ENCODE data around the gene IGF2R.
"Not testable (repeated sequence)": the region's sequence is repeated elsewhere in the genome, so short reads cannot be mapped to it uniquely, and the experiment has no call there.

IGF2R gene

DNA sequence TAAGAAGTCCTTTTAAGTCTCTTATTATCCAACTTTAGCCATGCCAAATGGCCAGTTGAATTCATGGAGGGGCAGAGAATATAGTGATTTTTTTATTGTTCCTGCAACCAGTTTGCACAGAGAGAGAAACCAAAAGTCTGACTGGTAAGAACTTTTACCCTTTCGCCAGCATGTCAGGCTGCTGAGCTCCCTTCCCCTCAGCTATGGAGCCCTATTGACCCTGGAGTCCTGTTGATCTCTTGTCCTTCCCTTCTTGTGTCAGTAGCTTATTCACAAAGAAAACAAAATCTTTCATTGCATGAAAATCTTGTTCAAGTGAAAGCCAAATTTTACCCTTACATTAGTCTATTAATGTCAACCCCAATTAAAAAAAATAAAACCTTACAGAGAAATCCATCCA is 151.2 kb downstream of the IGF2R start:
- no peak for DNase-seq

GRCh38 chr6:160121558-160121957 is 152.7 kb downstream of the IGF2R start, which contains the start of gene SLC22A1:
Gene SLC22A1 (plus strand): TSS chr6:160121815. CDS start chr6:160121936, 121 bp downstream.
- DNase-seq = no peak

GRCh38 chr6:160121981-160122380 is 153.1 kb downstream of the IGF2R start:
- no peak for DNase-seq

- DNase-seq = no peak
Observed at GRCh38 chr6:160122744-160123143, 153.9 kb downstream of the IGF2R start.

GRCh38 chr6:160124007-160124406 is 155.1 kb downstream of the IGF2R start:
- no peak for DNase-seq

DNA sequence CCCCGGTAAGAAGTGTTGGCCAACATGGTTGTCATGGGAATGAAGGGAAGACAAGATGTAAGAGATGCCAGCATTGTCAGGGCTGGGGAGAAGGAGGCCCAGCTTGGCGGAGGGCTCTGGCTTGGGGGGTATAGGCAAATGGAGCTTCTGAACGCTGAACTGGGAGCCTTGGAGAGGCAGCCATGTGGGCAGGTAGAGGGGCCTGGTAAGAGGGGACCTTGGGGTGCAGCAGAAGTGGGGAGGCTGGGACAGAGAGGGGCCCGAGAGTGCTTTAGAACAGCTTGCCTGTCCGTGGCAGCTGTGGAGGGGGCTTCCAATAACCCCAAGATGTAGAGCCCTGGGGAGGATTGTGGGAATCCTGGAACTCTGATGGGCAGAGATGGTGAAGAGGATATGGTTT is 155.7 kb downstream of the IGF2R start:
- no peak for DNase-seq

DNA sequence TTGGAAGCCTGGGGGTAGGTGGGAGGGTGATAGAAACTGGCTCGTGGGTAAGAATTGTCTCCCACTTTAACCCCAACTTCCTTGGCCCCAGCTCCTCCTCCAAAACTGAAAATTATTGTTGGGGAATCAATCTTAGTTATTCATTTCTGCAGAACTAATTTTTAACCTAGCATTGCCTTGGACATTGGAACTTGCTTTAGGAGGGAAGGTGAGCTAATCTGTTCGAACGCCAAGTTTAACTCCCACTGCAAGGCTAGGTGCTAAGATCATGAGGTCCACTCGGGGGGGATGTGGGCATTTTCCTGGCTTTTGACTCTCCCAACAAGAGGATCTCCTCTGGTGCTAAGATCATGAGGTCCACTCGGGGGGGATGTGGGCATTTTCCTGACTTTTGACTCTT is 156.2 kb downstream of the IGF2R start:
- not testable (repeated sequence) for DNase-seq

DNA sequence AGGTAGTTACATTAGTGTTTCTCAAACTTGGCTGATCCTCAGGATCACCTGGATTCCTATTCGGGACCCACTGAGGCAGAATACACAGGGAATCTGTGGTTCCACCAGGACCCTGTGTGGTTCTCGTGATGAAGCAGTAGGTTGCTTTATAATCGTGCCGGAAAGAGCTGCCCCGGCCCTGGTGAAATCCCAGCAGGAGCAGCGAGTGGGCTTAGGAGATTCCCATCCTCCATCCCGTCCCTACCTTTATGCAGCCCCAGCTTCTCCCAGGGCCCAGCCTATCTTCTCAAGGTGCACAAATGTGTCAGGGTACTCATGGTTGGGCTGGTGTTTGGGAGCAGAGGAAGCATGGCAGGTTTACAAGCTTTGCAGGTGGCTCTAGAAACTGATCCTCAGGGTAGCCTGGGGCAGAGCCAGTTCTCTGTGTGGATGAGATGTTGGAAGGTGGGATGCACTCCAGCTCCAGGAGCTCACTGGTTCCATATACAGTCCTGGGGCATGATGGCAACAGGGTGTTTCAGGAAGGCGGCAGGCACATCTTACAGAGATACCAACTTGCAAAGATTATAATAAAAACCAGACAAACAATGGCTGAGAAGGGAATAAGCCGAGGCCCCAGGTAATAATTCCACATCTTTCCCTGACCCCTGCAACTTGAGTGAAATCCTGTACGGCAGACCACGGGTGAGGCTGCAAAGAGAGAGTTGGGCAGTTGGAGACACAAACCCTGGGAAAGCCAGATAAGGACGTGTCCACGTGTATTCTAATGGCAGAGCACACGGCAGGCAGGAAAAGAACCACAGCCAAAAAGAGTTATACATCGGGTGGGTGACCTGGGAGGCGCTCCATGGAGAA is 158.6 kb downstream of the IGF2R start:
- DNase-seq = no peak

DNA sequence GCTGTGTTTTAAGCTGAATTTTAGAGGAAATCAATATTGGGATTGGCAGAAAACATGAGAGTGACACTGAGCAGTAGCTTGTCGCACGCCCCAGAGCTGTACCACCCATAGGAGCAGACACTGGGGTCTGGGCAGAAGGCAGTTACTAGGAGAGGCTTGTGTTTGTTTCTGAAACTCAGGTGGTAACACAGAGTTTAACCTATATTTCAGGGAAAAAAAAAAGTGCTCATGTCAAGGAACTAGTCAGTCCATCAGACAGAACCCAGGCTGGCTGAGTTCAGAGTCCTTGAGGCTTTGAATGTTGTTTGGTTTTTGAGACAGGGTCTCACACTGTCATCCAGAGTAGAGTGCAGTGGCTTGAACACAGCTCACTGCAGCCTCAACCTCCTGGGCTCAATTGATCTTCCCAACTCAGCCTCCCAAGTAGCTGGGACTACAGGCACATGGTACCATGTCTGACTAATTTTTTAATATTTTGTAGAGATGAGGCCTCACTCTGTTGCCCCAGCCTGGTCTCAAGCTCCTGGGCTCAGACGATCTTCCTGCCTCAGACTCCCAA is 159.3 kb downstream of the IGF2R start:
- DNase-seq = no peak

- no peak for DNase-seq
Observed at GRCh38 chr6:160128879-160129516, 160.1 kb downstream of the IGF2R start.

- no peak for DNase-seq
Observed at GRCh38 chr6:160129881-160130615, 161.2 kb downstream of the IGF2R start.

GRCh38 chr6:160130729-160131484 is 162.0 kb downstream of the IGF2R start:
- DNase-seq = no peak

DNA sequence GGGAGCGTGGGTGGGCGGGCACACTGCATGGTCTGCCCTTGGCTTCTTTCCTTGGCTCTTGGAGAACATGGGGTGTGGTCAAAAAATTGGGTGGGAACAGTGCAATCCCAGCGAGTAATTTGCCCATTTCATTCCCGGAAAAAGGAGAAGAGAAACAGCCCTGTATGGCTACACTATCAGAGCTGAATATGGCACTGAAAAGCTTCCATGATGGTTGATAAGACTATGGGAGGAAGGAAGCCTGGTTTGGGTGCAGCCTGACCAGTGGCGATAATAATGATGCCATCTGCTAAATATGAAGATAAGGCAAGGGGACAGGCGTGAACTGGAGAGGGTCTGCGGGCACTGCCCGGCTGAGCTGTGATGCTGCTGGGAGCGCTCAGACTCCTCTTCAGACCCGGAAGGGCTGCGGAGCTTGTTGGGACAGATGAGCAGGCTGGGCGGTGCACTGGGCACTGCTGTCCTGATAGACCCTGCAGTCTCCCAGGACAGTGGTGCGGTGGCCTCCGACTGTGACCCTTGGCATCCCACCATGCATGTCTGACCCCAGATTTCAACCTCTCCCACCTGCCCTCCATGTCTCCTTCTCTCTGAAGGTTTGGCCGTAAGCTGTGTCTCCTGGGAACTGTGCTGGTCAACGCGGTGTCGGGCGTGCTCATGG is 162.9 kb downstream of the IGF2R start:
- DNase-seq = no peak

DNA sequence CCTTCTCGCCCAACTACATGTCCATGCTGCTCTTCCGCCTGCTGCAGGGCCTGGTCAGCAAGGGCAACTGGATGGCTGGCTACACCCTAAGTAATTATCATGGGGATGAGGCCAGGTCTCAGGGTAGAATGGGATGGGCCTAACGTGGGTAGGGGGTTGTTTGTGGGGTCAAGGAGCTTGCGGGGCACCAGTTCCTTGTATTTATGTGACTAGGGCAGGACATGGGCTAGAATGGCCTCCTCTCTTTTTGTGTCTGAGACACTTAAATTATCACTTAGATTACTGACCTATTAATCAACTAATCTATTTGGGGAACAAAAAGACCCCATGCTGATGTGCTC is 163.4 kb downstream of the IGF2R start:
- DNase-seq = no peak

DNA sequence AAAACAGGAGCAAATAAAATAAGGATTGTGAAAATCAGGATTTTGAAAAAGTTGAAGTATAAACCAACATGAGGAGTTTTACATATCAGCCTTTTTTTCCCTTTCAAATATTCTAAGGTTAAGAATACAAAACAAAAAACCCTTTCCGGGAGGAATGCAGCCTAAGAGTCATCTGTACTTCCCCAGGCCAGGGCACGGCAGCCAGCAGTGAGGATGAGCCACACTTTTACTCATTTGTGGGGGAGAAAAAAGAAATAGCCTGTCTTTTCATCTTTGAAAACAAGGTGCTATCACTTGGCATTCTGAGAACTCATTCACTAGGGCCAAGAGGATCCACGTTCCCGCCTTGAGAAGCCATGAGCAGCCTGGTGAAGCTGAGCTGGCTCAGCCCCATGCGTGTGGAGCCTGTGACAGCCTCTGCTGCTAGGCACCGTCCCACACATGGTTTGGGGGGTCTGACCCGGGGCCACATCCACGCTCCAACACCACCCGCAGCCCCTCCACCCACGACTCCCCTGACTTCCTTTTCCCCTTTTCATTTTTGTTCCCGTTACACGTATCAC is 164.0 kb downstream of the IGF2R start:
- no peak for DNase-seq

GRCh38 chr6:160133441-160134336 is 164.8 kb downstream of the IGF2R start:
- no peak for DNase-seq

GRCh38 chr6:160134337-160134751 is 165.5 kb downstream of the IGF2R start:
- not testable (repeated sequence) for DNase-seq

DNA sequence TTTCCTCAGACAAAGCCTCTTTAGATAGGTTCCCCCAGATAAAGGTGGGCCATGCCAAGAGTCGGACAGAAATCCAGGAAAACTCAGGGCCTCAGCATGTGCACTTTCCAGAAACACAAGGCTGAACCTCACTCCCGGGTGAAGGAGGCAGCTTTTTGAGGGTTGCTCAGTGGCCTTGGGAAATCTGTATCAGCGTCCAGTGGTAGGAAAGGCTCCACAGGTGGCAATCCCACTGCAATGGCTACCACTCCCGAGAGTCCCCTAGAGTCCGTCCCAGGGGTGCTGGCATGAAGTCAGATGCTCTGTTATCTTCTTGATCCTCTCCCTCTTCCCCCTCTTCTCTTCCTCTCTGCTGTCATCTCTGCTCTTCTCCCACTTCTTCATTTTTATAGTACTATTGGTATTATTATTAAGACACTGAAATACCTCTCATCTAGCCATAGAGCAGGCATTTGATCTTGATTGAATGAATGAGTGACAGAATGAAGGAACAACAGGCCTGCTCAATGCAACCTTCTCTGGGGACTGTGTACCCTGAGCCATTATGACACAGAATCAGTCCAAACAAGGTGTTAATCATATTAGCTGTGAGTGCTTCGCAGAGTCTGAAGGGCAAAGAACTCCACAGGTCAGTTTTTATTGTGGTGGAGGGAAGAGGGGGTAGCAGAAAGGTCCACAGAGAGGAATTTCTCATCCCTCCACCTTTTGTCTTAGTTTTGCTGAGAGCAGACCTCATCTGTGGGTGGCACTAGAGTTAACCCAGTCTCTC is 166.1 kb downstream of the IGF2R start:
- no peak for DNase-seq

All from nucleus accumbens (tissue), 56 donors.